GM23248 (cell line): ENCODE data around the gene CD47. TPM values are rescaled to one million over a fixed set of nuclear protein-coding genes. Genes with fewer than 3 reads are reported as not detected.
A peak's percentile ranks its signal among the peaks of the same experiment; 100 is the strongest.

Experiments
- DNase-seq: peaks from one replicate; pipeline ENCODE4 v3.0.0-alpha.2; 2015
- H2AFZ ChIP-seq: fragments of 200-600 bp; sonication (generic); 2 replicates; pipeline ENCODE4 v1.6.1; 2016; ENCODE audit warnings: antibody characterized with exemption
- H3F3A ChIP-seq: fragments of 200-600 bp; sonication (generic); 2 replicates; pipeline ENCODE4 v1.6.1; 2016; ENCODE audit warnings: mild to moderate bottlenecking, antibody characterized with exemption, mixed run types; ENCODE audit not compliant: insufficient read depth
- H3K27ac ChIP-seq: fragments of 200-600 bp; sonication (generic); 2 replicates; pipeline ENCODE4 v1.5.1; 2016; ENCODE audit warnings: mild to moderate bottlenecking
- H3K27me3 ChIP-seq: fragments of 200-600 bp; sonication (generic); replicated peaks from 2 replicates; pipeline ENCODE4 v1.6.1; 2016; ENCODE audit warnings: mild to moderate bottlenecking; ENCODE audit not compliant: insufficient read depth
- H3K36me3 ChIP-seq: fragments of 200-600 bp; sonication (generic); 2 replicates; pipeline ENCODE4 v1.6.1; 2016; ENCODE audit warnings: low read depth, mild to moderate bottlenecking
- H3K4me1 ChIP-seq: fragments of 200-600 bp; sonication (generic); 2 replicates; pipeline ENCODE4 v1.6.1; 2016; ENCODE audit warnings: mild to moderate bottlenecking; ENCODE audit not compliant: insufficient read depth
- H3K4me2 ChIP-seq: fragments of 200-600 bp; sonication (generic); one replicate; pipeline ENCODE4 v1.6.1; 2016; ENCODE audit warnings: mild to moderate bottlenecking; ENCODE audit not compliant: unreplicated experiment
- H3K4me3 ChIP-seq: fragments of 200-600 bp; sonication (generic); 2 replicates; pipeline ENCODE4 v1.5.1; 2016; ENCODE audit warnings: mild to moderate bottlenecking
- H3K79me2 ChIP-seq: fragments of 200-600 bp; sonication (generic); 2 replicates; pipeline ENCODE4 v1.6.1; 2016; ENCODE audit warnings: mild to moderate bottlenecking; ENCODE audit not compliant: insufficient read depth
- H3K9ac ChIP-seq: fragments of 200-600 bp; sonication (generic); 2 replicates; pipeline ENCODE4 v1.6.1; 2016; ENCODE audit warnings: mild to moderate bottlenecking
- H3K9me2 ChIP-seq: fragments of 200-600 bp; sonication (generic); 2 replicates; pipeline ENCODE4 v1.6.1; 2016; ENCODE audit warnings: mixed run types, mild to moderate bottlenecking, moderate library complexity; ENCODE audit not compliant: insufficient read depth
- H3K9me3 ChIP-seq: fragments of 200-600 bp; sonication (generic); one replicate; pipeline ENCODE4 v1.6.1; 2017; ENCODE audit warnings: low read depth
- H4K20me1 ChIP-seq: fragments of 200-600 bp; sonication (generic); 2 replicates; pipeline ENCODE4 v1.6.0; 2016; ENCODE audit not compliant: insufficient read depth
- EZH2 ChIP-seq: fragments of 200-600 bp; sonication (generic); IDR thresholded peaks from 2 replicates; pipeline ENCODE4 v1.6.1; 2018; ENCODE audit warnings: antibody characterized with exemption, mild to moderate bottlenecking; ENCODE audit not compliant: insufficient read depth, poor library complexity, severe bottlenecking
- EZH2phosphoT487 ChIP-seq: fragments of 200-600 bp; sonication (generic); IDR thresholded peaks from 2 replicates; pipeline ENCODE4 v1.6.1; 2018; ENCODE audit warnings: antibody characterized with exemption, moderate library complexity, mild to moderate bottlenecking, low read depth; ENCODE audit not compliant: insufficient read depth
- WGBS, 2 experiments: methylation state at CpG; one replicate each; pipeline ENCODE4 v1.1.6; 2015 to 2017; ENCODE audit warnings: low lambda C conversion rate in 2 of 2, low coverage in 1 of 2; ENCODE audit errors: missing lambda C conversion rate in 2 of 2; 5-methylcytosine and 5-hydroxymethylcytosine counted together
- in situ Hi-C: fragments of 300-500 bp; cut with MboI; formaldehyde crosslinking; loops from 2 replicates; pipeline ENCODE4 v1.15.0; 2020
- polyA plus RNA-seq: library from polyadenylated mRNA; unstranded; fragments of >200 nt; fragmentation: Nextera tagmentation; extraction: Ambion mirVana; gene quantifications from 2 replicates; pipeline ENCODE4 v1.2.1, GENCODE V29; 2016
- total RNA-seq: library from RNA; depleted of rRNA; stranded (reverse); fragments of >200 nt; shearing (Covaris generic); gene quantifications from 2 replicates; pipeline ENCODE4 v1.2.3, GENCODE V29; 2014

CD47 gene
- total and polyA plus RNA-seq, 2 experiments from 2014 or later = 97.3 to 120 TPM

GRCh38 chr3:108133858-108134554 is 43.2 kb upstream of the CD47 start:
- no peaks in the 10 kb centered on the region for H3K79me2 ChIP-seq
- 82 to 86% methylated on average over 5 of the region's 5 CpGs for WGBS, 2 experiments
- H3K4me2 ChIP-seq = no peak overlapping the region
- H3K27ac ChIP-seq = no peak overlapping the region
- peaks cover 35% of the 10 kb centered on the region for H3K4me1 ChIP-seq
- H3F3A ChIP-seq = peaks cover 37% of the 10 kb centered on the region
- in situ Hi-C loops = no loop called here
- H2AFZ ChIP-seq = no peak overlapping the region
- no peaks in the 10 kb centered on the region for H3K9me2 ChIP-seq
- TF ChIP-seq EZH2 (no peak), EZH2phosphoT487 (no peak)
- H3K36me3 ChIP-seq = no peaks in the 10 kb centered on the region
- H3K4me3 ChIP-seq = no peak overlapping the region
- H3K27me3 ChIP-seq = no peaks in the 10 kb centered on the region
- no peak overlapping the region for H3K9ac ChIP-seq
- H3K9me3 ChIP-seq = no peaks in the 10 kb centered on the region
- no peak for DNase-seq
- no peaks in the 10 kb centered on the region for H4K20me1 ChIP-seq

GRCh38 chr3:108133048-108133369 is 42.2 kb upstream of the CD47 start:
- DNase-seq = no peak
- Histone ChIP-seq H2AFZ (peak overlapping the region; percentile 1; the same call in 1 of the 2 replicates), H3K36me3 (no peaks in the 10 kb centered on the region)

DNA sequence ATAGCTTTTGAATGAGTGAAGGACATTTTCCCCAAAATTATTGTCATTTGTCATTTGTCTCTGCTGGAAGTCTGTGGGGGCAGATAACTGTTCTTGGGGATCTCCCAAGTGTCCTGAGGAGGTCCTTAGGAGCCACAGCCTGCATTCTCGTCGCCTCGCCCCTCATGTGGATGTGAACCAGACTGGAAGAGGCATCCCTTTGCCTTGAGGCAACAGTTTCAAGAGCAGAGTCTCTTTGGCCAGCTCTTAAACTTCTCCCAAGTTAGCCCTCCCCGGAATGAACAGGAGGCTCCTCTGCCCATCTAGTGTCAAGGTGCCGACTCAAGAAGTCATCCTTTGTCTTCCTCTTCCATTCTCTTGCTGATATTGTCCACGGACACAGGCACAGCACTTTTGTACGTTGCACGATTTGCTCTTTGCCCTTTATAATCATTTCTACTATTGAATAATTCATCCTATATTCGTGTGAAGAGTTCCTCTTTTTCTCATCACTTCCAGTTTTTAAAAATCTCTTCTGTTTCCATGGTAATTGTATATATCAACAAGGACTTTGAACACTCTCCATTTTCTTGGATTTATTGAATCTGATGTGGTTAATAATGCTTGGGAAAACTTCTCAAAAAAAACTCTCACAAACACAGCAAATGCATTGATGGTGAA is 40.8 kb upstream of the CD47 start:
- 8 to 10% methylated on average over 9 of the region's 9 CpGs for WGBS, 2 experiments
- in situ Hi-C loops = no loop called here
- peak overlapping the region; percentile 40 for H3K4me3 ChIP-seq

More at GRCh38 chr3:108133048-108133369, 42.2 kb upstream of the CD47 start:
- H3K79me2 ChIP-seq = no peaks in the 10 kb centered on the region
- no peak for TF ChIP-seq EZH2phosphoT487
- no peak for TF ChIP-seq EZH2
- H3K4me1 ChIP-seq = peaks cover 35% of the 10 kb centered on the region
- no peaks in the 10 kb centered on the region for H3K27me3 ChIP-seq
- H3K9ac ChIP-seq = no peak overlapping the region
- H3K27ac ChIP-seq = no peak overlapping the region
- no peaks in the 10 kb centered on the region for H4K20me1 ChIP-seq
- H3K4me2 ChIP-seq = peak overlapping the region; percentile 67
- H3K9me2 ChIP-seq = no peaks in the 10 kb centered on the region
- H3K4me3 ChIP-seq = peak overlapping the region; percentile 36
- H3K9me3 ChIP-seq = no peaks in the 10 kb centered on the region
- in situ Hi-C loops = no loop called here
- H3F3A ChIP-seq = peaks cover 37% of the 10 kb centered on the region

DNA sequence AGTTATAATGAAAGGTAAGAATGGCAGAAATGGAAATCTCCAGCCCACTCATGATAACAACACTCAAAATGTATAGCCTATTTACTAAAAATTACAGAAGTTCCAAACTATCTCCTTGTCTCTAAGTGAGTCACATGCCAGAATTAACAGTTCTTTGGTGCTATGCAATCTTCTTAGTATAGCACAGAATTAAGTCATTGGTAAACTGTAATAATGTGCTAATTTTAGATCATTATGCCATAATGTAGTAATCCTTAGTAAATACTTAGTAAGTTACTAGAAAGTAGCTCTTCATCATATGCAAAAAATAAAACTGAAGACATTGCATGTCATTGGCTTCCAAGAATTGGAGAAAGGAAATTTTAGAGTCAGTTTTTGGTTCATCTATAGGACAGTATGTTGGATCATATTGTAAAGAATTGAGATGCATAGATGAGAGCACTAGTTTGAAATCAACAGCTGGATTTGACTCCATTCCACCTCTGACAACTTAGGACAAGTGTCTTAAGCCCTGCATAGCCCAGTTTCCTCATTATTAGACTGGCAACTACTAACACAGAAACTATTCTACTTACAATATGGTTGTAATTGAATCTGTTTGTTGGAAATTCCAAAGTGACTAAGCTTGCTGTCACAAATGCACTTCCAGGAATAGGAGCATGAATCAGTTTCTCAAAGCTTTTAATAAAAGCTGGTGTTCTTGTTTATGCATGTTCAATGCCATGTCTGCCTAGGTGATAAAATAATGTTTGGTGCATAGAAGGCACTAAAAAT is 40.1 kb upstream of the CD47 start:
- Histone ChIP-seq H3K4me3 (peak overlapping the region; percentile 40), H3K27me3 (no peaks in the 10 kb centered on the region), H3K9me3 (no peaks in the 10 kb centered on the region), H3K27ac (peak overlapping the region; percentile 68), H4K20me1 (no peaks in the 10 kb centered on the region), H2AFZ (no peak overlapping the region; the same call in 1 of the 2 replicates), H3F3A (peaks cover 37% of the 10 kb centered on the region), H3K4me2 (peak overlapping the region; percentile 73), H3K4me1 (peaks cover 35% of the 10 kb centered on the region), H3K9me2 (no peaks in the 10 kb centered on the region), H3K79me2 (no peaks in the 10 kb centered on the region), H3K9ac (peak overlapping the region; percentile 40; the same call in 1 of the 2 replicates), H3K36me3 (no peaks in the 10 kb centered on the region)
- TF ChIP-seq EZH2phosphoT487 (no peak), EZH2 (no peak)
- DNase-seq = peak; percentile 94
- in situ Hi-C loops = no loop called here

More for the DNA sequence above, 40.8 kb upstream of the CD47 start:
- peak; percentile 30 for DNase-seq
- H2AFZ ChIP-seq = peak overlapping the region; percentile 22; the same call in 1 of the 2 replicates
- no peaks in the 10 kb centered on the region for H3K36me3 ChIP-seq
- H3K9ac ChIP-seq = peak overlapping the region; percentile 40; the same call in 1 of the 2 replicates
- no peaks in the 10 kb centered on the region for H3K79me2 ChIP-seq
- H3F3A ChIP-seq = peaks cover 37% of the 10 kb centered on the region
- TF ChIP-seq EZH2 (no peak), EZH2phosphoT487 (no peak)
- H3K9me2 ChIP-seq = no peaks in the 10 kb centered on the region
- no peaks in the 10 kb centered on the region for H3K27me3 ChIP-seq
- no peaks in the 10 kb centered on the region for H3K9me3 ChIP-seq
- peaks cover 35% of the 10 kb centered on the region for H3K4me1 ChIP-seq
- H3K27ac ChIP-seq = peak overlapping the region; percentile 68
- H4K20me1 ChIP-seq = no peaks in the 10 kb centered on the region
- peak overlapping the region; percentile 73 for H3K4me2 ChIP-seq
